HepG2 (cell line): ENCODE data around the gene RAPGEF5. TPM values are rescaled to one million over a fixed set of nuclear protein-coding genes. Genes with fewer than 3 reads are reported as not detected.

Source experiments
- ATAC-seq: fragments of 200-7000 bp; cut with Tn5 transposase; 3 replicates; pipeline ENCODE4 v1.9.1; 2020; ENCODE audit warnings: mild to moderate bottlenecking, moderate library complexity
- BruUV-seq: library from RNA; stranded (reverse); fragments of 400-500 nt; replicated peaks from 2 replicates; lab custom pipeline; 2021; lab: Mats Ljungman, UMichigan
- CTCF ChIA-PET: fragments of 300-600 bp; formaldehyde crosslinking; extraction: SDS; loops from one replicate; lab custom pipeline; 2021; ENCODE audit warnings: low total read pairs, inconsistent platforms, low intra/inter-chr PET ratio; lab: Yijun Ruan, JAX
- POLR2A ChIA-PET: fragments of 350-600 bp; sonication (Branson Sonifier 250); formaldehyde crosslinking; loops from one replicate; lab custom pipeline; 2020; ENCODE audit warnings: antibody characterized with exemption, inconsistent platforms; lab: Yijun Ruan, JAX
- DNase-seq: peaks from one replicate; pipeline ENCODE4 v3.0.0-alpha.2; 2015; ENCODE audit warnings: low spot score
- FAIRE-seq: peaks from 3 replicates; lab custom pipeline; 2011; peaks lifted over from hg19 to GRCh38; lab: Jason Lieb, UNC
- H2AFZ ChIP-seq: one replicate; pipeline ENCODE4 v1.6.1; 2011; ENCODE audit warnings: low read length, inconsistent platforms
- H3K27ac ChIP-seq: fragments of 300-600 bp; 3 replicates; pipeline ENCODE4 v1.8.0; 2011; ENCODE audit warnings: mixed run types, mild to moderate bottlenecking, mixed read lengths, low read length, inconsistent platforms; ENCODE audit not compliant: insufficient read depth; ENCODE audit errors: extremely low read length
- H3K27me3 ChIP-seq, 2 experiments: fragments of 200-600 bp in 1 of 2; 2 replicates in 1 of 2; 3 replicates in 1 of 2; pipeline versions ENCODE4 v1.6.0 to v1.8.0; 2011; ENCODE audit warnings: low read length in 2 of 2, mild to moderate bottlenecking in 2 of 2, moderate library complexity in 2 of 2, inconsistent platforms in 1 of 2; ENCODE audit not compliant: insufficient read depth in 2 of 2, control insufficient read depth in 1 of 2
- H3K36me3 ChIP-seq, 2 experiments: fragments of 200-600 bp in 1 of 2; replicated peaks in 1 of 2; 2 replicates in 1 of 2; 3 replicates in 1 of 2; pipeline versions ENCODE4 v1.5.1 to v1.8.0; 2011; ENCODE audit warnings: low read length in 2 of 2, inconsistent platforms in 1 of 2; ENCODE audit not compliant: insufficient read depth in 2 of 2, control insufficient read depth in 1 of 2
- H3K4me1 ChIP-seq: 2 replicates; pipeline ENCODE4 v1.5.1; 2012; ENCODE audit warnings: low read length, inconsistent platforms; ENCODE audit not compliant: insufficient read depth
- H3K4me2 ChIP-seq: 2 replicates; pipeline ENCODE4 v1.6.0; 2011; ENCODE audit warnings: low read depth, low read length, inconsistent platforms
- H3K4me3 ChIP-seq, 3 experiments: fragments of 200-600 bp in 1 of 3; sonication (generic), shearing (Covaris generic) in 1 of 3; replicated peaks in 1 of 3; 2 replicates each; pipeline ENCODE4 v1.5.1; 2011 to 2016; ENCODE audit warnings: low read length in 3 of 3, inconsistent platforms in 2 of 3, low read depth in 2 of 3, mild to moderate bottlenecking in 2 of 3, control low read depth in 1 of 3, mixed read lengths in 1 of 3; ENCODE audit not compliant: insufficient read depth in 1 of 3
- H3K79me2 ChIP-seq: one replicate; pipeline ENCODE4 v1.6.1; 2011; ENCODE audit warnings: low read length, inconsistent platforms; ENCODE audit not compliant: insufficient read depth
- H3K9ac ChIP-seq: 2 replicates; pipeline ENCODE4 v1.6.0; 2011; ENCODE audit warnings: mild to moderate bottlenecking, low read depth, low read length, inconsistent platforms; ENCODE audit not compliant: insufficient read depth
- H3K9me3 ChIP-seq: 2 replicates; pipeline ENCODE4 v1.5.1; 2012; ENCODE audit warnings: mild to moderate bottlenecking, low read length
- H4K20me1 ChIP-seq: 2 replicates; pipeline ENCODE4 v1.6.0; 2011; ENCODE audit warnings: inconsistent platforms, mild to moderate bottlenecking, low read length, moderate library complexity; ENCODE audit not compliant: insufficient read depth
- GABPA ChIP-seq, 2 experiments: IDR thresholded peaks; 2 replicates each; pipeline ENCODE4 v1.6.1; 2011 to 2016; ENCODE audit warnings: low read depth in 2 of 2, low read length in 1 of 2, missing biosample characterization in 1 of 2, missing genetic modification characterization in 1 of 2
- KDM2A ChIP-seq: sonication (generic); formaldehyde crosslinking; IDR thresholded peaks from 2 replicates; pipeline ENCODE4 v1.4.0; 2020; ENCODE audit warnings: low read depth, missing genetic modification reagents, borderline replicate concordance
- KLF16 ChIP-seq, 2 experiments: sonication (generic) in 1 of 2; formaldehyde crosslinking in 1 of 2; IDR thresholded peaks; 2 replicates each; pipeline versions ENCODE4 v1.6.1 to v1.8.0; 2016 to 2023; ENCODE audit warnings: missing genetic modification reagents in 2 of 2, missing compliant biosample characterization in 1 of 2
- POLR2AphosphoS2 ChIP-seq: IDR thresholded peaks from 2 replicates; pipeline ENCODE4 v1.6.1; 2011; ENCODE audit warnings: low read depth, low read length, improper control_type of control experiment
- RBM22 ChIP-seq: fragments of 200-400 bp; formaldehyde crosslinking; optimal IDR thresholded peaks from 2 replicates; pipeline ENCODE3; 2017; ENCODE audit warnings: mild to moderate bottlenecking, low read length, moderate library complexity
- SIN3B ChIP-seq: fragments of 150-350 bp; IDR thresholded peaks from 2 replicates; pipeline ENCODE4 v1.6.1; 2014; ENCODE audit warnings: low read length
- ZNF180 ChIP-seq: sonication (generic); formaldehyde crosslinking; IDR thresholded peaks from 2 replicates; pipeline ENCODE4 v1.4.0; 2020; ENCODE audit warnings: low read depth, missing genetic modification reagents, borderline replicate concordance
- ZNF326 ChIP-seq: sonication (generic); formaldehyde crosslinking; IDR thresholded peaks from 2 replicates; pipeline ENCODE4 v1.4.0; 2020; ENCODE audit warnings: missing genetic modification reagents, borderline replicate concordance
- WGBS: methylation state at CpG from one replicate; pipeline ENCODE4 v1.1.6; 2017; ENCODE audit warnings: low lambda C conversion rate; 5-methylcytosine and 5-hydroxymethylcytosine counted together
- in situ Hi-C: cut with HindIII; loops from 2 replicates; pipeline ENCODE4 v1.10.0; 2017; ENCODE audit warnings: low pct_unique_long_range_greater_than_20kb; ENCODE audit not compliant: extremely low pct_ligation_motif_present
- intact Hi-C: fragments of 100-400 bp; cut with micrococcal nuclease; formaldehyde crosslinking; loops from one replicate; pipeline ENCODE4 v1.10.0; 2022; ENCODE audit not compliant: unreplicated experiment
- polyA plus RNA-seq, 8 experiments: library from polyadenylated mRNA; depleted of rRNA in 3 of 8; stranded (reverse) in 7 of 8; unstranded in 1 of 8; fragments of >200 nt; fragmentation: Illumina TruSeq in 4 of 8; extraction: Trizol in 4 of 8; gene quantifications; 2 replicates each; pipeline versions ENCODE4 v1.2.1 to v1.2.3, GENCODE V29; 2011 to 2016; ENCODE audit warnings: low read depth in 4 of 8, missing spikeins in 1 of 8, mixed read lengths in 1 of 8; ENCODE audit not compliant: insufficient read depth in 1 of 8
- total RNA-seq, 5 experiments: library from RNA; depleted of rRNA; stranded (reverse); fragments of >200 nt; fragmentation: Illumina TruSeq; extraction: Trizol; gene quantifications; 2 replicates each; pipeline ENCODE4 v1.2.3, GENCODE V29; 2016; ENCODE audit warnings: low read depth in 1 of 5
- TF ChIP-seq, protein P1 (sequence below): sonication (generic); formaldehyde crosslinking; IDR thresholded peaks from 2 replicates; pipeline ENCODE4 v1.5.0; 2020; ENCODE audit warnings: mild to moderate bottlenecking, missing genetic modification reagents
- TF ChIP-seq, protein P2 (sequence below): sonication (generic); formaldehyde crosslinking; IDR thresholded peaks from 2 replicates; pipeline ENCODE4 v1.4.0; 2020; ENCODE audit warnings: missing genetic modification reagents
- TF ChIP-seq, protein P3 (sequence below), 2 experiments: IDR thresholded peaks; 2 replicates each; pipeline ENCODE4 v1.6.1; 2011 to 2012; ENCODE audit warnings: low read length in 2 of 2, borderline replicate concordance in 1 of 2, low read depth in 1 of 2, mild to moderate bottlenecking in 1 of 2, moderate library complexity in 1 of 2

RAPGEF5 gene
- total and polyA plus RNA-seq, 2 of the 13 experiments (the other 11 are each of a cell fraction or from before 2014, with no cell fraction given) = 17.1 to 23.4 TPM

DNA sequence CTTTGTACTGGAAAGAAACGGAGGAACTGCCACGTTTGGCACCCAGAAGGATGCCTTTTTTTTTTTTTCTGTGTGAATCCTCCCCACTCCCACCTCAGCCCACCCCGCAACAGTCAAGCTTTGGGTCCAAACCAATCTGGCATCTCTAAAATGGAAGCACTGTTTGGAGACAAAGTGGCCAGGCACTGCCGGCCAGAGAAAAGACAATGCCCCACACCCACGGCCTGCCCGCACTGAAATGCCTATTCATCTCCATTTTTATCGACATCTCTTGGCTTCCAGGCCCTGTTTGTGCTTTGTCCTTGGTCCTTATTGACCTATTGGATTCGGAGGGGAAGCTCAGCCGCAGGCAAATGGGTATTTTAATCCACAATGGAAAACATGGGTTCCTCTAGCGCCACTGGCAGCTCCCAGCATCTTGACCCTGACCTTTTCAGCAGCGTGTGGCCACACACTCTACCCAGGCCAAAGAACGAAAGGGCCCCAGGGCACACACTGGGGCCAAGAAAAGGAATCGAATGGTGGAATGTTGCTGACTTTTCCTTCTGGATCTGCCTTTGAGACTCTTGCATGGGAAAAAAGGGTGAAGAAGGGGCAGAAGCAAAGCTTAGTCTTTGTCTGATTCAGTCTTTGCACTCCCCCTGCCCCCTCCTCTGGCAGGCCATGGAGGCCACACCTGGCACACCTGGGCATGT, 248.7 kb downstream of the RAPGEF5 start:
- WGBS = 78% methylated on average over 13 of the region's 13 CpGs
- no peaks in the 10 kb centered on the region for H3K27me3 ChIP-seq
- no peaks in the 10 kb centered on the region for H3K79me2 ChIP-seq
- POLR2A ChIA-PET = no interaction called here
- H3K9me3 ChIP-seq = no peaks in the 10 kb centered on the region
- H3K4me2 ChIP-seq = no peak overlapping the region
- ATAC-seq = no peak
- intact Hi-C loops = no loop called here
- in situ Hi-C loops = no loop called here
- CTCF ChIA-PET = interaction anchor here (2.0 kb wide), 1 partner anchor 381 kb away, joined by 7 read pairs; no protein-coding TSS in a partner anchor
- no peak for FAIRE-seq
- no peak for TF ChIP-seq ZNF180 (CRISPR knock-in tag)
- no peak for TF ChIP-seq SIN3B
- no peak for TF ChIP-seq GABPA (IDR thresholded peaks at IDR 0.05; ENCODE audit: low read depth, low read length)
- TF ChIP-seq GABPA (CRISPR knock-in tag; IDR thresholded peaks at IDR 0.05; ENCODE audit: low read depth) = no peak
- TF ChIP-seq, protein P1, sequence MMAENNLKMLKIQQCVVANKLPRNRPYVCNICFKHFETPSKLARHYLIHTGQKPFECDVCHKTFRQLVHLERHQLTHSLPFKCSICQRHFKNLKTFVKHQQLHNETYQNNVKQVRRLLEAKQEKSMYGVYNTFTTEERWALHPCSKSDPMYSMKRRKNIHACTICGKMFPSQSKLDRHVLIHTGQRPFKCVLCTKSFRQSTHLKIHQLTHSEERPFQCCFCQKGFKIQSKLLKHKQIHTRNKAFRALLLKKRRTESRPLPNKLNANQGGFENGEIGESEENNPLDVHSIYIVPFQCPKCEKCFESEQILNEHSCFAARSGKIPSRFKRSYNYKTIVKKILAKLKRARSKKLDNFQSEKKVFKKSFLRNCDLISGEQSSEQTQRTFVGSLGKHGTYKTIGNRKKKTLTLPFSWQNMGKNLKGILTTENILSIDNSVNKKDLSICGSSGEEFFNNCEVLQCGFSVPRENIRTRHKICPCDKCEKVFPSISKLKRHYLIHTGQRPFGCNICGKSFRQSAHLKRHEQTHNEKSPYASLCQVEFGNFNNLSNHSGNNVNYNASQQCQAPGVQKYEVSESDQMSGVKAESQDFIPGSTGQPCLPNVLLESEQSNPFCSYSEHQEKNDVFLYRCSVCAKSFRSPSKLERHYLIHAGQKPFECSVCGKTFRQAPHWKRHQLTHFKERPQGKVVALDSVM (CRISPR knock-in tag) = no peak
- peak; percentile 46; the same call in 1 of the 2 replicates for TF ChIP-seq POLR2AphosphoS2
- TF ChIP-seq, protein P2, sequence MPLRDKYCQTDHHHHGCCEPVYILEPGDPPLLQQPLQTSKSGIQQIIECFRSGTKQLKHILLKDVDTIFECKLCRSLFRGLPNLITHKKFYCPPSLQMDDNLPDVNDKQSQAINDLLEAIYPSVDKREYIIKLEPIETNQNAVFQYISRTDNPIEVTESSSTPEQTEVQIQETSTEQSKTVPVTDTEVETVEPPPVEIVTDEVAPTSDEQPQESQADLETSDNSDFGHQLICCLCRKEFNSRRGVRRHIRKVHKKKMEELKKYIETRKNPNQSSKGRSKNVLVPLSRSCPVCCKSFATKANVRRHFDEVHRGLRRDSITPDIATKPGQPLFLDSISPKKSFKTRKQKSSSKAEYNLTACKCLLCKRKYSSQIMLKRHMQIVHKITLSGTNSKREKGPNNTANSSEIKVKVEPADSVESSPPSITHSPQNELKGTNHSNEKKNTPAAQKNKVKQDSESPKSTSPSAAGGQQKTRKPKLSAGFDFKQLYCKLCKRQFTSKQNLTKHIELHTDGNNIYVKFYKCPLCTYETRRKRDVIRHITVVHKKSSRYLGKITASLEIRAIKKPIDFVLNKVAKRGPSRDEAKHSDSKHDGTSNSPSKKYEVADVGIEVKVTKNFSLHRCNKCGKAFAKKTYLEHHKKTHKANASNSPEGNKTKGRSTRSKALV (CRISPR knock-in tag) = no peak
- TF ChIP-seq RBM22 = peak; percentile 17
- no peak for TF ChIP-seq KLF16 (CRISPR knock-in tag; IDR thresholded peaks at IDR 0.05)
- TF ChIP-seq, protein P3, sequence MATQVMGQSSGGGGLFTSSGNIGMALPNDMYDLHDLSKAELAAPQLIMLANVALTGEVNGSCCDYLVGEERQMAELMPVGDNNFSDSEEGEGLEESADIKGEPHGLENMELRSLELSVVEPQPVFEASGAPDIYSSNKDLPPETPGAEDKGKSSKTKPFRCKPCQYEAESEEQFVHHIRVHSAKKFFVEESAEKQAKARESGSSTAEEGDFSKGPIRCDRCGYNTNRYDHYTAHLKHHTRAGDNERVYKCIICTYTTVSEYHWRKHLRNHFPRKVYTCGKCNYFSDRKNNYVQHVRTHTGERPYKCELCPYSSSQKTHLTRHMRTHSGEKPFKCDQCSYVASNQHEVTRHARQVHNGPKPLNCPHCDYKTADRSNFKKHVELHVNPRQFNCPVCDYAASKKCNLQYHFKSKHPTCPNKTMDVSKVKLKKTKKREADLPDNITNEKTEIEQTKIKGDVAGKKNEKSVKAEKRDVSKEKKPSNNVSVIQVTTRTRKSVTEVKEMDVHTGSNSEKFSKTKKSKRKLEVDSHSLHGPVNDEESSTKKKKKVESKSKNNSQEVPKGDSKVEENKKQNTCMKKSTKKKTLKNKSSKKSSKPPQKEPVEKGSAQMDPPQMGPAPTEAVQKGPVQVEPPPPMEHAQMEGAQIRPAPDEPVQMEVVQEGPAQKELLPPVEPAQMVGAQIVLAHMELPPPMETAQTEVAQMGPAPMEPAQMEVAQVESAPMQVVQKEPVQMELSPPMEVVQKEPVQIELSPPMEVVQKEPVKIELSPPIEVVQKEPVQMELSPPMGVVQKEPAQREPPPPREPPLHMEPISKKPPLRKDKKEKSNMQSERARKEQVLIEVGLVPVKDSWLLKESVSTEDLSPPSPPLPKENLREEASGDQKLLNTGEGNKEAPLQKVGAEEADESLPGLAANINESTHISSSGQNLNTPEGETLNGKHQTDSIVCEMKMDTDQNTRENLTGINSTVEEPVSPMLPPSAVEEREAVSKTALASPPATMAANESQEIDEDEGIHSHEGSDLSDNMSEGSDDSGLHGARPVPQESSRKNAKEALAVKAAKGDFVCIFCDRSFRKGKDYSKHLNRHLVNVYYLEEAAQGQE (IDR thresholded peaks at IDR 0.05; ENCODE audit: borderline replicate concordance in 1 of 2, low read depth in 1 of 2, low read length in 2 of 2) = no peak
- TF ChIP-seq ZNF326 (CRISPR knock-in tag) = no peak
- TF ChIP-seq KDM2A = 0 out of 2 replicates have a peak, but pooled peaks have one; percentile 28
- peaks cover 11% of the 10 kb centered on the region for H3K4me1 ChIP-seq
- H4K20me1 ChIP-seq = no peaks in the 10 kb centered on the region
- H3K9ac ChIP-seq = no peak overlapping the region
- H3K36me3 ChIP-seq = no peaks in the 10 kb centered on the region; a peak in 1 of 5 replicates
- H3K4me3 ChIP-seq = no peak overlapping the region
- no TSS peak for BruUV-seq
- no peak for DNase-seq
- H3K27ac ChIP-seq = no peak overlapping the region
- no peak overlapping the region for H2AFZ ChIP-seq
